Measurements from ENCODE around the gene ITGA11.

Gene ITGA11

GRCh38 chr15:68419301-68420175 lies 12.4 kb downstream of the ITGA11 start:
- DNase-seq (ENCODE audit: low read depth in 1 of 2, low spot score in 1 of 2) = no peak
- in situ Hi-C loops (cut with HindIII; ENCODE audit: low pct_unique_long_range_greater_than_20kb, low sequenced_read_pairs) = no loop called here
- no peak for TF ChIP-seq JUND (IDR thresholded peaks at IDR 0.05; ENCODE audit: low read depth)

DNA sequence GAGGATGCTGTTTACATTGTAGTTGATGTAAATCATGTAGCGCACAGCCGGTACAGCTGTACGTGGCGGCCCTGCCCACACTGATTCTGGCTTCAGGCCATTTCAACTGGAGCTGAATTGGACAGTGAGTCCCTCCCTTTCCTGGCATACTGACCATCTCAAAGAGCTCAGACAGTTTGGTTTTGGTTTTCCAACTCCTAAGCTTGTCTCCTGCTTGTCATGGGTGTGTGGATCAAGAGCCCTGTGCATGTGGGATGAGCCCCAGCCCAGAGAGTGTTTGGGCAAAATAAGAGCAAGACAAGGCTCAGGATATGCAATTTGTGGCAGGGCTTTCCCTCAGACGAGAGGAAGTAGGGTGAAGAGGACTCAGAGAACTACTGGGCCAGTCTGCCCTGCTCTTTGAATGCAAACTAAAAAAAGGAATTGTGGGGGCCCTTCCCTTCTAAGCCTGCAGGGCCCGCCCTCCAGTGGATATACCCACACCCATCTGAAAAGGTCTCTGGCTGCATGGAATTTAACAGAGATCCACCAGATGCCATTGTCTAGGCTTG lies 13.3 kb downstream of the ITGA11 start:
- peak in 1 of 2 experiments; percentile 22 for DNase-seq (ENCODE audit: low read depth in 1 of 2, low spot score in 1 of 2)
- no peak for TF ChIP-seq JUND (IDR thresholded peaks at IDR 0.05; ENCODE audit: low read depth)
- in situ Hi-C loops (cut with HindIII; ENCODE audit: low pct_unique_long_range_greater_than_20kb, low sequenced_read_pairs) = no loop called here

DNA sequence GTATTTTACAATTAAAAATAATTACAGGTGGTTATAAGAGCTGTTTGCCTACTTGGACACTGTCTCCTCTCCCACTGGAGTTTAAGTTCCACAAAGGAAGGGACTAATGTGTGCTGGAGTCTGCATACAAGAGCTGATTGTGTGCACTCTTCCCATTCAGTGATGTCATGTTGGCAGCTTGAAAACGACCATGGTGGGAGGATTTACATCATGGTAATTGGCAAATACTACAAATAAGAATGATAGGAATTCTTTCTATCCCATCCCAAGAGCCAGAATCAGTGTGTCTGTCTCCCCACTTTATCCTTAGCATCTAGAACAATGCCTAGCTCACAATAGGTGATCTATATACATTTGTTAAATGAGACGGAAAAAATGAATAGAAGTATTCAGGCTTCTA lies 14.1 kb downstream of the ITGA11 start:
- no peak for DNase-seq (ENCODE audit: low read depth in 1 of 2, low spot score in 1 of 2)
- no peak for TF ChIP-seq JUND (IDR thresholded peaks at IDR 0.05; ENCODE audit: low read depth)
- in situ Hi-C loops (cut with HindIII; ENCODE audit: low pct_unique_long_range_greater_than_20kb, low sequenced_read_pairs) = no loop called here

DNA sequence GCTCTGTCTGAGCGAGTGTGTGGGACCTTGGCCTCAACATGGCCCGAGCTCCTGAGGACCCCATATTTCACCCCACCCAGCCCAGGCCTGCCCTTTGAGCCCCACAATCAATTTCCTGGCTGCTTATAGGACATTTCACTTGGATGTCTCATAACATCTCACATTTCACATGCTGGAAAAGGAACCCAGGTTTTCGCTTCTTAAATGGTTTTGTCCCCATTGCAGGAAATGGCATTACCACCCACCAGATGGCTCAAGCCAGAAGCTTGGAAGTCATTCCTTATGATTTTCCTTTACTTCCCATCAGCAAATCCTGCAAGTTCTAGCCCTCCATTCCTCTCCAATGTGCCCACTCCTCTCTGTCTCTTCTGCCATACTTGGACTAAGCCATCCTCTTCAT lies 14.9 kb downstream of the ITGA11 start:
- DNase-seq (ENCODE audit: low read depth in 1 of 2, low spot score in 1 of 2) = no peak
- in situ Hi-C loops (cut with HindIII; ENCODE audit: low pct_unique_long_range_greater_than_20kb, low sequenced_read_pairs) = no loop called here
- TF ChIP-seq JUND (IDR thresholded peaks at IDR 0.05; ENCODE audit: low read depth) = no peak

DNA sequence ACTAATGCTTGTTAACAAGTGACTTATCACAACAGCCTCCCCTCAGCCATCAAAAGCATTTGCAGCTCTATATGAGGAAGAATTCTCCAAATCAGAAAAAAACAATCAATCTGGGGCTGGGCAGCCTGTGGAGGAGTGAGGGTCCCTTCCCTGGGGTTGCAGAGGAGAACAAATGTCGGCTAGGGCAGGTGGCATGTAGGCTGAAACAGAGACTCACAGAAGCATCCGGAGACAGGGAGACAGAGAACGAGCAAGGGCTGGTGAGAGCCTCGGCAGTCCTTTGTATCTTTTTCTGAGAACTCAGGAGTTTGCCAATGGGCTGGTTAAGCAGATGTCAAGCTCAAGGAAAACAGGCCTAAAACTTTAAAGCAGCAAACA lies 15.8 kb downstream of the ITGA11 start:
- no peak for TF ChIP-seq JUND (IDR thresholded peaks at IDR 0.05; ENCODE audit: low read depth)
- DNase-seq (ENCODE audit: low read depth in 1 of 2, low spot score in 1 of 2) = no peak
- in situ Hi-C loops (cut with HindIII; ENCODE audit: low pct_unique_long_range_greater_than_20kb, low sequenced_read_pairs) = no loop called here

- no peak for DNase-seq (ENCODE audit: low read depth in 1 of 2, low spot score in 1 of 2)
- in situ Hi-C loops (cut with HindIII; ENCODE audit: low pct_unique_long_range_greater_than_20kb, low sequenced_read_pairs) = no loop called here
- TF ChIP-seq JUND (IDR thresholded peaks at IDR 0.05; ENCODE audit: low read depth) = no peak
Observed at GRCh38 chr15:68415501-68416157, 16.3 kb downstream of the ITGA11 start.

- in situ Hi-C loops (cut with HindIII; ENCODE audit: low pct_unique_long_range_greater_than_20kb, low sequenced_read_pairs) = no loop called here
- no peak for DNase-seq (ENCODE audit: low read depth in 1 of 2, low spot score in 1 of 2)
- no peak for TF ChIP-seq JUND (IDR thresholded peaks at IDR 0.05; ENCODE audit: low read depth)
Observed at GRCh38 chr15:68415061-68415460, 16.9 kb downstream of the ITGA11 start.

GRCh38 chr15:68414591-68414990 lies 17.4 kb downstream of the ITGA11 start:
- no peak for DNase-seq (ENCODE audit: low read depth in 1 of 2, low spot score in 1 of 2)
- no peak for TF ChIP-seq JUND (IDR thresholded peaks at IDR 0.05; ENCODE audit: low read depth)
- in situ Hi-C loops (cut with HindIII; ENCODE audit: low pct_unique_long_range_greater_than_20kb, low sequenced_read_pairs) = no loop called here

DNA sequence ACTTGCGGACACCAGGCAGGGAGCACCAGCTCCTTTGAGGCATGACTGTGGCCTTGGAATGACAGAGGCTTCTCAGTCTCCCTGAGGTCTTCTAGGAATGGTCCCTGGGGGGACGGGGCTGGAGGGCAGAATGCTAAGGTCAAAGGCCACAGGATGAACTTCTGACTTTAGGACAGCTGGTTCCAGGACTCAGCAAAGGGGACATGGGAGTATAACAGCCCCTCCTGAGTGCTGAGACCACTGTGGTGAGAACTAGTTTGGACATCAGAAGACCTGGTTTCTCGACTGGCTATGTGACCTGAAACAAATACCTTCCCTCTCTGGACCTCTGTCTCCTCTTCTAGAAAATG lies 17.8 kb downstream of the ITGA11 start:
- TF ChIP-seq JUND (IDR thresholded peaks at IDR 0.05; ENCODE audit: low read depth) = no peak
- in situ Hi-C loops (cut with HindIII; ENCODE audit: low pct_unique_long_range_greater_than_20kb, low sequenced_read_pairs) = no loop called here
- no peak for DNase-seq (ENCODE audit: low read depth in 1 of 2, low spot score in 1 of 2)

DNA sequence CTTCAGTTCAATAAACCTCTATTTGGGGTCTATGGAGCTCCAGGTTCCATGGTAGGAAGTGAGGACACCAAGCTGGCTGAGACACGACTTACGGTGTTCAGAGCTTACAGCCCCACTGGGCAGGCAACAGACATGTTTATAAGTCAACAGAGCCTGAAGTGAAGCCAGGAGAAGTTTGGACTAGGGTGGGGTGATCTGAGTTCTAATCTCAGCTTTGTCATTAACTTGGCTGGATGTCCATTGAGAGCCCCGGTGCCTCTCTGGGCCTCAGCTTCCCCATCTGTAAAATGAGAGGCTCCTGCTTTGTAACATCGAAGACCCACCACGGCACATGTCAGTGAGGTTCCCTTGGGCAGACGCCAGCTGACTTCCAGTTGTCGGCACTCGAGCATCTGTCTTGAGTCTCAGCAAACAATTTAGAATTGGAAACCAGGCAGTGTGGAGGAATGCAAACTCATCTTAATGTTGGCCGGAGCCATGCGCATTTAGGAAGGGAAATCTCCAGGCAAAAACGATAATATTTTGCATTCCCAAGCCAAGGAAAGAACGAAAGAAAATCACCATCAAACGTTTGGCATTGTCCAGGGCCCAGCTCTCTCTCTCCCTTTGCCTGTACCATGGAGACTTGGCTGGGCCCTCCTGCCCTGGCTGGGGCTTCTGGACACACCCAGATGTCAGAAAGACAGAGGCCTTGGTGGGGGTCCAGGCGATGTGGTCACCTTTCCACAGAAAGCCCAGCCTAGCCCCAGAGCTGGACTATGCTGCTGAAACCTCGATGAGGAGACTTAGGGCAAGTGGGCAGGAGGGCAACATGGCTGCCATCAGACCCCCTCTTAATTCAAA lies 18.4 kb downstream of the ITGA11 start:
- in situ Hi-C loops (cut with HindIII; ENCODE audit: low pct_unique_long_range_greater_than_20kb, low sequenced_read_pairs) = no loop called here
- TF ChIP-seq JUND (IDR thresholded peaks at IDR 0.05; ENCODE audit: low read depth) = no peak
- DNase-seq (ENCODE audit: low read depth in 1 of 2, low spot score in 1 of 2) = no peak

DNA sequence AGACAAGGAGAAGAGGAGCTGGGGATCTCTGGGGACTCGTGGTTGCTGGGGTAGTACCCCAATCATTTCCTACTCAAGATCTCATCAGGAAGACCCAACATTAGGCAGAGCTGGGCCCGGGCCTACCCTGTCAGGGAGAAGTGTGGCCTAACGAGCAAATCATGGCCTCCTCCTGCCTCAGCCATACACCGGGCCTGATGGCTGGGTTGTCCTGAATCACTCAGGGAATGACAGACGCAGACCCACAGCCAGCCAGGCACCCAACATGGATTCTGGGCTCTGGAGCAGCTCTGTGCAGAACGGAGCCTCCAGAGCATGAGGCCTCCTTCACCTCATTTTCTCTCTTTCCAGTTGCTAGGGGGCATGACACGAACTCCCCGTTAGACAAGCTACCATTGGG lies 19.7 kb downstream of the ITGA11 start:
- in situ Hi-C loops (cut with HindIII; ENCODE audit: low pct_unique_long_range_greater_than_20kb, low sequenced_read_pairs) = no loop called here
- DNase-seq (ENCODE audit: low read depth in 1 of 2, low spot score in 1 of 2) = no peak
- no peak for TF ChIP-seq JUND (IDR thresholded peaks at IDR 0.05; ENCODE audit: low read depth)

DNA sequence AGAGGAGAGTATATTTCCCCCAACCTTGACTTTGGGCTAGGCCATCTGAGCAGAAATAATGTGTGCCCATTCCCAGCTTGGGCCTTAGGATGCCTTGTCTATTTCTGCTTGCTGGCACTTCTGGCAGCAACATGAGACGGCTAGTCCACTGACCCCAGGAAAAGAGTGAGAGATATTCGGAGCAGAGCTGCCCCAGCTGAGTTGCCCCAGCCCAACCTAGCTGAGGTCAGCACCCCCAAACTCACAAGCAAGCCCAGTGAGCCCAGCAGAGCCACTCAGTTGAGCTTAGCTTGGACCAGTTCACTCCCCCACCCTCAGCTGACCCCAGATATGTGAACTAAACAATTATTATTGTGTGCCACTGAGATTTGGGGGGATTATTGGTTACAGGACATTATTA lies 20.2 kb downstream of the ITGA11 start:
- no peak for DNase-seq (ENCODE audit: low read depth in 1 of 2, low spot score in 1 of 2)
- in situ Hi-C loops (cut with HindIII; ENCODE audit: low pct_unique_long_range_greater_than_20kb, low sequenced_read_pairs) = no loop called here
- no peak for TF ChIP-seq JUND (IDR thresholded peaks at IDR 0.05; ENCODE audit: low read depth)

DNA sequence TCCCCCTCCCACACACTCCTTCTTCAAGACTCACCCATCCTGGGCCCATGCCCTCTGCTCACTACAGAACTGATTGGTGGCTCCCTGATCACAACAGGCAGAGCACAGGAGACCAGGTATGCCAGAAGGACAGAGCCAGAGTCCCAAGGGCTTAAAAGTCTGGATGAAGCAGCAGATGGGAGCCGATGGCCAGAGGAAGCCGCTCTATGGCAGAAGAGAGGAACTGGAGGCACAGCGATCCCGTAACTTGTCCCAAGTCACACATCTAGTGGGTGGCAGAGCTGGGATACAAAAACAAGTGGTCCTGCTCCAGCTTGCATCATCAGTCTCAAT lies 20.7 kb downstream of the ITGA11 start:
- TF ChIP-seq JUND (IDR thresholded peaks at IDR 0.05; ENCODE audit: low read depth) = no peak
- in situ Hi-C loops (cut with HindIII; ENCODE audit: low pct_unique_long_range_greater_than_20kb, low sequenced_read_pairs) = no loop called here
- no peak for DNase-seq (ENCODE audit: low read depth in 1 of 2, low spot score in 1 of 2)

Measured in T47D (cell line).